HL-60/S4 treated with retinoic acid at 250 ng/mL for 4 days and 3 days (cell line): ENCODE results near the gene HINT2.

Source experiments
- in situ Hi-C: fragments of 300-500 bp; cut with MboI; formaldehyde crosslinking; loops from 2 replicates; pipeline ENCODE4 v1.7.0; 2022; ENCODE audit warnings: low sequenced_read_pairs

The HINT2 gene

GRCh38 chr9:35814841-35815543, at the start of gene HINT2:
TSS of gene HINT2 (minus strand) at chr9:35815042. CDS start at chr9:35814979, 63 bp downstream.
- in situ Hi-C loops, result no loop called here

GRCh38 chr9:35863583-35863982, 48.7 kb upstream of the HINT2 start:
- in situ Hi-C loops, result no loop called here

GRCh38 chr9:35862328-35862727, 47.5 kb upstream of the HINT2 start:
- in situ Hi-C loops, result no loop called here

GRCh38 chr9:35861161-35861897, 46.5 kb upstream of the HINT2 start:
- in situ Hi-C loops, result no loop called here

GRCh38 chr9:35859990-35860339, 45.1 kb upstream of the HINT2 start:
- in situ Hi-C loops, result no loop called here

GRCh38 chr9:35859310-35859989, 44.6 kb upstream of the HINT2 start:
- in situ Hi-C loops, result no loop called here

GRCh38 chr9:35858458-35858857, 43.6 kb upstream of the HINT2 start:
- in situ Hi-C loops, result no loop called here

- in situ Hi-C loops, result no loop called here
Observed at GRCh38 chr9:35856882-35857281, 42.0 kb upstream of the HINT2 start.

GRCh38 chr9:35856206-35856605, 41.4 kb upstream of the HINT2 start:
- in situ Hi-C loops, result no loop called here

GRCh38 chr9:35854091-35854762, 39.4 kb upstream of the HINT2 start:
- in situ Hi-C loops, result no loop called here

GRCh38 chr9:35852876-35853865, 38.3 kb upstream of the HINT2 start:
- in situ Hi-C loops, result no loop called here

- in situ Hi-C loops, result no loop called here
Observed at GRCh38 chr9:35852267-35852815, 37.5 kb upstream of the HINT2 start.

GRCh38 chr9:35847792-35848572, 33.1 kb upstream of the HINT2 start:
- in situ Hi-C loops, result no loop called here

- in situ Hi-C loops, result no loop called here
Observed at GRCh38 chr9:35845824-35846771, 31.3 kb upstream of the HINT2 start.

GRCh38 chr9:35844628-35845270, 29.9 kb upstream of the HINT2 start:
- in situ Hi-C loops, result no loop called here

- in situ Hi-C loops, result no loop called here
Observed at GRCh38 chr9:35842795-35843194, 28.0 kb upstream of the HINT2 start.

GRCh38 chr9:35842020-35842745, 27.3 kb upstream of the HINT2 start:
- in situ Hi-C loops, result no loop called here
